SK-N-MC (cell line): Measurements from ENCODE around the gene ETV5.

Experiments
- EZH2 ChIP-seq: fragments of 200-600 bp; sonication (generic); IDR thresholded peaks from one replicate; pipeline ENCODE4 v1.6.1; 2017; ENCODE audit warnings: antibody characterized with exemption
- FOXP2 ChIP-seq: optimal IDR thresholded peaks from 2 replicates; pipeline ENCODE3; 2011; ENCODE audit warnings: mild to moderate bottlenecking, moderate library complexity; ENCODE audit not compliant: insufficient read depth; ENCODE audit errors: extremely low read length, control extremely low read depth
- POLR2AphosphoS5 ChIP-seq: IDR thresholded peaks from 2 replicates; pipeline ENCODE4 v1.6.1; 2012; ENCODE audit warnings: mild to moderate bottlenecking, low read depth, low read length, borderline replicate concordance

DNA sequence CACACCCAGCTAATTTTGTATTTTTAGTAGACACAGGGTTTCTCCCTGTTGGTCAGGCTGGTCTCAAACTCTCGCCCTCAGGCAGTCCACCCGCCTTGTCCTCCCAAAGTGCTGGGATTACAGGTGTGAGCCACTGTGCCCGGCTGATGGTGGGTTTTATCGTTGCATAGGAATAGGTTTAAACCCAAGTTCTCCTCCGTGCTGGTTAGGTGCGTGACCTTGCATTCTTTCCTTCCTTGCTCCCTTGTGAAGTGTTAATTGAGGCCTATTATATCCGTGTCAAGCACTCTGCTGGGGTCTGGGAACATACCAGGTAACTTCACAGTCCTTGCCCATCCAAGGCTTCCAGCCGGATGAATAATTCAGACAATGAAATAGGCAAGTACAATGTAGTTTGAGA lies 19.3 kb upstream of the ETV5 start:
- TF ChIP-seq EZH2 (no peak), POLR2AphosphoS5 (no peak), FOXP2 (no peak)
